H1 (cell line): Measurements from ENCODE around the gene MAS1L. TPM values are rescaled to one million over a fixed set of nuclear protein-coding genes. Genes with fewer than 3 reads are reported as not detected.

Experiments
- CTCF ChIA-PET: fragments of 300-600 bp; sonication (Branson Sonifier 250); formaldehyde crosslinking; loops from one replicate; lab custom pipeline; 2021; ENCODE audit not compliant: partially characterized antibody; lab: Charles Lee
- POLR2A ChIA-PET: fragments of 300-600 bp; sonication (Branson Sonifier 250); formaldehyde crosslinking; loops from one replicate; lab custom pipeline; 2021; ENCODE audit warnings: inconsistent platforms; ENCODE audit not compliant: partially characterized antibody; lab: Charles Lee
- DNase-seq, 2 experiments: peaks; one replicate each; pipeline versions ENCODE4 v3.0.0 to v3.0.0-alpha.2; 2010 to 2022; ENCODE audit warnings: low spot score in 2 of 2, low read depth in 1 of 2, mixed read lengths in 1 of 2
- FAIRE-seq: peaks from 2 replicates; lab custom pipeline; 2011; peaks lifted over from hg19 to GRCh38; lab: Jason Lieb, UNC
- H2AFZ ChIP-seq: 2 replicates; pipeline ENCODE4 v1.8.1; 2012; ENCODE audit warnings: low read length, inconsistent platforms
- H2AK5ac ChIP-seq: 2 replicates; pipeline ENCODE4 v1.6.1; 2013; ENCODE audit warnings: low read depth, low read length
- H2BK120ac ChIP-seq: replicated peaks from 2 replicates; pipeline ENCODE3; 2013; ENCODE audit warnings: low read depth, low read length, inconsistent platforms
- H2BK12ac ChIP-seq: 2 replicates; pipeline ENCODE4 v1.6.1; 2013; ENCODE audit warnings: low read depth, low read length
- H2BK15ac ChIP-seq: 2 replicates; pipeline ENCODE4 v1.6.1; 2013; ENCODE audit warnings: low read length
- H2BK20ac ChIP-seq: 2 replicates; pipeline ENCODE4 v1.6.1; 2013; ENCODE audit warnings: low read length
- H2BK5ac ChIP-seq: 2 replicates; pipeline ENCODE4 v1.6.1; 2013; ENCODE audit warnings: low read depth, low read length
- H3K14ac ChIP-seq: 2 replicates; pipeline ENCODE4 v1.6.1; 2013; ENCODE audit warnings: inconsistent platforms; ENCODE audit not compliant: insufficient read length
- H3K18ac ChIP-seq: 2 replicates; pipeline ENCODE4 v1.6.1; 2013; ENCODE audit warnings: low read length; ENCODE audit errors: extremely low read depth
- H3K23ac ChIP-seq: 2 replicates; pipeline ENCODE4 v1.6.1; 2013; ENCODE audit warnings: inconsistent platforms; ENCODE audit not compliant: insufficient read length
- H3K23me2 ChIP-seq: 2 replicates; pipeline ENCODE4 v1.6.1; 2013; ENCODE audit warnings: low read depth, low read length
- H3K27ac ChIP-seq: 2 replicates; pipeline ENCODE4 v1.6.1; 2011; ENCODE audit warnings: low read depth, low read length, inconsistent platforms
- H3K27me3 ChIP-seq, 4 experiments: replicated peaks in 1 of 4; 1 replicate in 1 of 4; 2 replicates in 3 of 4; pipeline versions ENCODE4 v1.6.1 to v1.8.1; 2011 to 2013; ENCODE audit warnings: low read length in 3 of 4, mild to moderate bottlenecking in 3 of 4, inconsistent platforms in 2 of 4, mixed read lengths in 2 of 4, moderate library complexity in 1 of 4; ENCODE audit not compliant: control insufficient read depth in 3 of 4, insufficient read depth in 3 of 4; ENCODE audit errors: extremely low read depth in 1 of 4
- H3K36me3 ChIP-seq, 4 experiments: 2 replicates each; pipeline versions ENCODE4 v1.6.1 to v1.8.1; 2011 to 2013; ENCODE audit warnings: mild to moderate bottlenecking in 4 of 4, low read length in 3 of 4, moderate library complexity in 2 of 4, control low read depth in 1 of 4, inconsistent platforms in 1 of 4; ENCODE audit not compliant: insufficient read depth in 4 of 4, control insufficient read depth in 2 of 4
- H3K4ac ChIP-seq: replicated peaks from 2 replicates; pipeline ENCODE3; 2013; ENCODE audit warnings: low read length, low read depth, mixed read lengths, inconsistent platforms; ENCODE audit not compliant: insufficient read length
- H3K4me1 ChIP-seq, 4 experiments: replicated peaks in 1 of 4; 1 replicate in 1 of 4; 2 replicates in 3 of 4; pipeline versions ENCODE4 v1.6.1 to v1.8.1; 2011 to 2013; ENCODE audit warnings: low read length in 3 of 4, inconsistent platforms in 2 of 4, mixed read lengths in 1 of 4; ENCODE audit not compliant: insufficient read depth in 4 of 4, control insufficient read depth in 3 of 4
- H3K4me2 ChIP-seq, 2 experiments: 2 replicates each; pipeline versions ENCODE4 v1.6.1 to v1.8.1; 2011 to 2013; ENCODE audit warnings: low read depth in 2 of 2, low read length in 2 of 2, control low read depth in 1 of 2, inconsistent platforms in 1 of 2, mild to moderate bottlenecking in 1 of 2; ENCODE audit not compliant: insufficient read depth in 1 of 2
- H3K4me3 ChIP-seq, 4 experiments: fragments of 200-600, 300-600 bp in 1 of 4; sonication (generic), shearing (Covaris generic), sonication (Bioruptor Twin) in 1 of 4; 2 replicates each; pipeline versions ENCODE4 v1.5.1 to v1.8.1; 2011 to 2016; ENCODE audit warnings: low read length in 4 of 4, low read depth in 3 of 4, control low read depth in 2 of 4, inconsistent platforms in 2 of 4, mild to moderate bottlenecking in 2 of 4, mixed read lengths in 1 of 4, moderate library complexity in 1 of 4; ENCODE audit not compliant: insufficient read depth in 2 of 4; ENCODE audit errors: extremely low read depth in 1 of 4
- H3K56ac ChIP-seq: replicated peaks from 2 replicates; pipeline ENCODE3; 2013; ENCODE audit warnings: low read depth, mild to moderate bottlenecking, mixed read lengths, low read length, inconsistent platforms; ENCODE audit not compliant: insufficient read length
- H3K79me1 ChIP-seq: 2 replicates; pipeline ENCODE4 v1.6.1; 2013; ENCODE audit warnings: low read depth, low read length, control low read depth
- H3K79me2 ChIP-seq, 2 experiments: 2 replicates each; pipeline versions ENCODE4 v1.6.1 to v1.8.1; 2012 to 2013; ENCODE audit warnings: low read length in 2 of 2, mild to moderate bottlenecking in 2 of 2, inconsistent platforms in 1 of 2; ENCODE audit not compliant: insufficient read depth in 2 of 2, control insufficient read depth in 1 of 2
- H3K9ac ChIP-seq, 4 experiments: replicated peaks in 1 of 4; 1 replicate in 1 of 4; 2 replicates in 3 of 4; pipeline versions ENCODE4 v1.6.1 to v1.8.1; 2011 to 2013; ENCODE audit warnings: low read depth in 3 of 4, low read length in 3 of 4, control low read depth in 2 of 4, mild to moderate bottlenecking in 2 of 4, moderate library complexity in 2 of 4, inconsistent platforms in 1 of 4; ENCODE audit errors: extremely low read depth in 1 of 4
- H3K9me3 ChIP-seq, 2 experiments: 2 replicates each; pipeline versions ENCODE4 v1.6.1 to v1.8.1; 2012 to 2013; ENCODE audit warnings: mild to moderate bottlenecking in 2 of 2, moderate library complexity in 2 of 2, control low read depth in 1 of 2, inconsistent platforms in 1 of 2, low read depth in 1 of 2, low read length in 1 of 2, mixed read lengths in 1 of 2; ENCODE audit not compliant: insufficient read depth in 2 of 2
- H4K20me1 ChIP-seq, 2 experiments: replicated peaks in 1 of 2; 2 replicates each; pipeline versions ENCODE3 to v1.8.1; 2011 to 2013; ENCODE audit warnings: inconsistent platforms in 2 of 2, low read length in 2 of 2, mild to moderate bottlenecking in 1 of 2; ENCODE audit not compliant: insufficient read depth in 2 of 2, control insufficient read depth in 1 of 2
- H4K5ac ChIP-seq: 2 replicates; pipeline ENCODE4 v1.6.1; 2013; ENCODE audit warnings: low read length, low read depth, mixed read lengths, inconsistent platforms; ENCODE audit not compliant: insufficient read length
- H4K8ac ChIP-seq: 2 replicates; pipeline ENCODE4 v1.8.0; 2013; ENCODE audit warnings: mild to moderate bottlenecking, moderate library complexity, low read length, inconsistent platforms; ENCODE audit not compliant: insufficient read depth; ENCODE audit errors: extremely low read depth
- H4K91ac ChIP-seq: replicated peaks from 2 replicates; pipeline ENCODE3; 2013; ENCODE audit warnings: low read length, mixed read lengths, inconsistent platforms; ENCODE audit not compliant: insufficient read length
- WGBS, 2 experiments: shearing (Covaris generic) in 1 of 2; methylation state at CpG; one replicate each; pipeline versions ENCODE4 v1.1.6 to v1.1.7; 2013 to 2015; ENCODE audit warnings: low lambda C conversion rate in 2 of 2, mixed read lengths in 2 of 2, inconsistent platforms in 1 of 2, low coverage in 1 of 2, missing lambda C conversion rate in 1 of 2; ENCODE audit not compliant: insufficient replicate concordance in 2 of 2, insufficient coverage in 1 of 2, insufficient read length in 1 of 2; ENCODE audit errors: extremely low coverage in 1 of 2, missing lambda C conversion rate in 1 of 2; 5-methylcytosine and 5-hydroxymethylcytosine counted together
- polyA plus RNA-seq, 7 experiments: library from polyadenylated mRNA; depleted of rRNA in 3 of 7; stranded (reverse) in 5 of 7; unstranded in 2 of 7; fragments of >200 nt in 5 of 7; fragments of 200-250 nt in 2 of 7; gene quantifications; 1 replicate in 5 of 7; 2 replicates in 1 of 7; 4 replicates in 1 of 7; pipeline versions ENCODE4 v1.2.1 to v1.2.3, GENCODE V29; 2011 to 2013; ENCODE audit warnings: missing spikeins in 2 of 7, mixed read lengths in 2 of 7
- total RNA-seq: library from RNA; stranded (reverse); fragmentation: NEBNext Ultra II Directional; extraction: Animal tissue kit (Norgen Biotek cat#: 25700); gene quantifications from 2 replicates; pipeline ENCODE4 v1.2.1, GENCODE V29; 2021

The MAS1L gene
- total and polyA plus RNA-seq, 2 of the 8 experiments (the other 6 are each of a cell fraction or from before 2014, with no cell fraction given), result not detected

GRCh38 chr6:29483735-29484134 lies 4.0 kb downstream of the MAS1L start:
- Histone ChIP-seq H2AK5ac (no peak overlapping the region), H3K23me2 (no peaks in the 10 kb centered on the region), H3K79me1 (no peaks in the 10 kb centered on the region), H3K56ac (no peak overlapping the region), H3K4me1 (no peaks in the 10 kb centered on the region), H2AFZ (no peak overlapping the region), H2BK5ac (no peak overlapping the region), H3K4me3 (no peak overlapping the region), H2BK20ac (no peak overlapping the region), H3K4me2 (no peak overlapping the region), H2BK120ac (no peak overlapping the region), H4K91ac (no peak overlapping the region), H3K36me3 (no peaks in the 10 kb centered on the region), H3K9me3 (no peaks in the 10 kb centered on the region), H3K18ac (no peak overlapping the region), H3K9ac (no peak overlapping the region), H2BK12ac (no peak overlapping the region), H4K20me1 (no peaks in the 10 kb centered on the region), H3K27ac (no peak overlapping the region), H3K79me2 (no peaks in the 10 kb centered on the region), H3K14ac (no peak overlapping the region), H3K4ac (no peak overlapping the region), H3K23ac (no peak overlapping the region), H4K8ac (no peak overlapping the region), H3K27me3 (no peaks in the 10 kb centered on the region), H4K5ac (no peak overlapping the region), H2BK15ac (no peak overlapping the region)
- FAIRE-seq, result no peak
- ChIA-PET POLR2A (no interaction called here), CTCF (interaction anchor here (1.4 kb wide), 1 partner anchor 108 kb away, joined by 3 read pairs; the partner anchor contains the start of gene OR12D3)
- 90% methylated on average over 1 of the region's 1 CpG; no CpG with 5 or more reads in 1 of the 2 experiments for WGBS, 2 experiments
- DNase-seq, result no peak
